DND-41 (cell line): Measurements from ENCODE around the gene SLC15A2.

Experiments used
- ATAC-seq: fragments of 200-7000 bp; cut with Tn5 transposase; 3 replicates; pipeline ENCODE4 v1.9.1; 2021; ENCODE audit warnings: low read depth; ENCODE audit not compliant: insufficient read depth
- DNase-seq: peaks from one replicate; pipeline ENCODE4 v3.0.0-alpha.2; 2020
- H2AFZ ChIP-seq: 2 replicates; pipeline ENCODE4 v1.6.0; 2012; ENCODE audit warnings: low read depth, low read length
- H3K27ac ChIP-seq: 2 replicates; pipeline ENCODE4 v1.5.1; 2012; ENCODE audit warnings: low read length, inconsistent platforms
- H3K27me3 ChIP-seq: fragments of 200-600 bp; sonication (generic); 2 replicates; pipeline ENCODE4 v1.6.0; 2012; ENCODE audit warnings: low read length, mild to moderate bottlenecking, inconsistent platforms; ENCODE audit not compliant: insufficient read depth, poor library complexity
- H3K36me3 ChIP-seq: 2 replicates; pipeline ENCODE4 v1.5.1; 2012; ENCODE audit warnings: low read length, inconsistent platforms; ENCODE audit not compliant: insufficient read depth
- H3K4me1 ChIP-seq: 2 replicates; pipeline ENCODE4 v1.5.1; 2012; ENCODE audit warnings: mild to moderate bottlenecking, low read length; ENCODE audit not compliant: insufficient read depth
- H3K4me2 ChIP-seq: 2 replicates; pipeline ENCODE4 v1.6.0; 2012; ENCODE audit warnings: mild to moderate bottlenecking, moderate library complexity, low read length, inconsistent platforms; ENCODE audit not compliant: insufficient read depth
- H3K4me3 ChIP-seq, 2 experiments: fragments of 200-600 bp in 1 of 2; shearing (Covaris generic) in 1 of 2; 2 replicates each; pipeline ENCODE4 v1.5.1; 2012 to 2016; ENCODE audit warnings: inconsistent platforms in 2 of 2, low read length in 2 of 2, mild to moderate bottlenecking in 2 of 2, low read depth in 1 of 2, moderate library complexity in 1 of 2
- H3K79me2 ChIP-seq: 2 replicates; pipeline ENCODE4 v1.6.0; 2012; ENCODE audit warnings: low read length, inconsistent platforms; ENCODE audit not compliant: insufficient read depth
- H3K9ac ChIP-seq: 2 replicates; pipeline ENCODE4 v1.6.0; 2012; ENCODE audit warnings: low read depth, mild to moderate bottlenecking, inconsistent platforms, low read length, moderate library complexity
- H3K9me3 ChIP-seq: 2 replicates; pipeline ENCODE4 v1.5.1; 2012; ENCODE audit warnings: low read length, moderate library complexity, mild to moderate bottlenecking, inconsistent platforms; ENCODE audit not compliant: insufficient read depth, severe bottlenecking
- H4K20me1 ChIP-seq: 2 replicates; pipeline ENCODE4 v1.6.0; 2012; ENCODE audit warnings: low read length; ENCODE audit not compliant: insufficient read depth
- EZH2 ChIP-seq: IDR thresholded peaks from 3 replicates; pipeline ENCODE4 v1.6.1; 2012; ENCODE audit warnings: borderline replicate concordance, low read depth, mild to moderate bottlenecking, moderate library complexity, low read length, inconsistent platforms; ENCODE audit not compliant: severe bottlenecking
- TF ChIP-seq, protein P1 (sequence below): IDR thresholded peaks from 2 replicates; pipeline ENCODE4 v1.5.1; 2012; ENCODE audit warnings: borderline replicate concordance, low read length, moderate library complexity, mild to moderate bottlenecking; ENCODE audit not compliant: poor library complexity, severe bottlenecking; ENCODE audit errors: extremely low read depth

Gene SLC15A2

DNA sequence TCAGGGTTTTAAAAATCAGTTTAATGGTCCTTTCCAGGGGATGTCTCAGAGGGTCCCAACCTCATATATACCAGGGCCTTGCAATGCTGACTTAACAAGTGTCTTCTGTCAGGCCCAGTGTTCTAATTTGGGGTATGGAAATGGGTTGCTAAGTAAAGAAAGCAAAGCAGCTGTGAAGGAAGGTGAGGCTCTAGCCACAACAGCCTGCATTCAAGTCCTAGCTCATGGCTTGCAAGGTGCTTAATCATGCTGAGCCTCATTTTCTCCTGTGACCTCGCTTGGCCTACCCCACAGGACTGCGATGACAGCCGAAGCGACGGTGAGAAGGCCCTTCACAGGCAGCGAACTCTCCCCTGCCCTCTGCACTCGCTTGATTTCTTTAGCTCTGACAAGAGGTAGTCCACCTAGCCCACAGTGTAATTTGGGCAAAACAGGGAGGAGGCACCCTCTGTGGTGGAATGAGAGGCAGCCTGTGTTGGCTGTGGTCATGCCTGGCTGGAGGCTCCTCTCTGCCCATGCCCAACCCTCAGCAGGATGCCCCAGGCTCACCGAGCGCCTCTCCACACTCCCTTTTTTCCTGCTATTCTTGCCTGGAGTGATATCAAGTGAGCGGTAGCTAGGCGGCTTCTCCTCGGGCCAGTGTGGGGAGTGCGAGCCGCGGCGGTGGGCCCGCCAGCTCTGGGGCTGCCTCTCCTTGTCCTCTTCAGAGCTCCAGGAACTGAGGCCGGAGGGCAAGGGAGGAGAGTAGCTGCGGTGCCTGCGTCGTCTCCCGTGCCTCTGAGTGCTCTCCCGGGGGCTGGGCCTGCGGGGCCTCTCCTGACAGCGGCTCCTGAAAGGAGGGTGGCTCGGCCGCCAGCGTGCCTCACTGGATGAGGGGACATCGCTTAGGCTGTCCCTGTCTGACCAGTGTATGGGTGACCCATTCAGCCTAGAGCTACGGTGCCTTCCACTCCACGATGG, 98.7 kb downstream of the SLC15A2 start:
- H3K9me3 ChIP-seq = no peaks in the 10 kb centered on the region
- no peaks in the 10 kb centered on the region for H4K20me1 ChIP-seq
- H3K4me3 ChIP-seq = no peak overlapping the region
- DNase-seq (no peak), ATAC-seq (no peak)
- peaks cover 13% of the 10 kb centered on the region for H3K27me3 ChIP-seq
- H2AFZ ChIP-seq = no peak overlapping the region
- no peak overlapping the region for H3K9ac ChIP-seq
- H3K27ac ChIP-seq = no peak overlapping the region
- no peaks in the 10 kb centered on the region for H3K79me2 ChIP-seq
- H3K4me1 ChIP-seq = no peaks in the 10 kb centered on the region
- H3K36me3 ChIP-seq = no peaks in the 10 kb centered on the region
- no peak for TF ChIP-seq EZH2
- TF ChIP-seq, protein P1, sequence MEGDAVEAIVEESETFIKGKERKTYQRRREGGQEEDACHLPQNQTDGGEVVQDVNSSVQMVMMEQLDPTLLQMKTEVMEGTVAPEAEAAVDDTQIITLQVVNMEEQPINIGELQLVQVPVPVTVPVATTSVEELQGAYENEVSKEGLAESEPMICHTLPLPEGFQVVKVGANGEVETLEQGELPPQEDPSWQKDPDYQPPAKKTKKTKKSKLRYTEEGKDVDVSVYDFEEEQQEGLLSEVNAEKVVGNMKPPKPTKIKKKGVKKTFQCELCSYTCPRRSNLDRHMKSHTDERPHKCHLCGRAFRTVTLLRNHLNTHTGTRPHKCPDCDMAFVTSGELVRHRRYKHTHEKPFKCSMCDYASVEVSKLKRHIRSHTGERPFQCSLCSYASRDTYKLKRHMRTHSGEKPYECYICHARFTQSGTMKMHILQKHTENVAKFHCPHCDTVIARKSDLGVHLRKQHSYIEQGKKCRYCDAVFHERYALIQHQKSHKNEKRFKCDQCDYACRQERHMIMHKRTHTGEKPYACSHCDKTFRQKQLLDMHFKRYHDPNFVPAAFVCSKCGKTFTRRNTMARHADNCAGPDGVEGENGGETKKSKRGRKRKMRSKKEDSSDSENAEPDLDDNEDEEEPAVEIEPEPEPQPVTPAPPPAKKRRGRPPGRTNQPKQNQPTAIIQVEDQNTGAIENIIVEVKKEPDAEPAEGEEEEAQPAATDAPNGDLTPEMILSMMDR = no peak
- no peak overlapping the region for H3K4me2 ChIP-seq
